ENCODE results near the gene FAM89A.

DNA sequence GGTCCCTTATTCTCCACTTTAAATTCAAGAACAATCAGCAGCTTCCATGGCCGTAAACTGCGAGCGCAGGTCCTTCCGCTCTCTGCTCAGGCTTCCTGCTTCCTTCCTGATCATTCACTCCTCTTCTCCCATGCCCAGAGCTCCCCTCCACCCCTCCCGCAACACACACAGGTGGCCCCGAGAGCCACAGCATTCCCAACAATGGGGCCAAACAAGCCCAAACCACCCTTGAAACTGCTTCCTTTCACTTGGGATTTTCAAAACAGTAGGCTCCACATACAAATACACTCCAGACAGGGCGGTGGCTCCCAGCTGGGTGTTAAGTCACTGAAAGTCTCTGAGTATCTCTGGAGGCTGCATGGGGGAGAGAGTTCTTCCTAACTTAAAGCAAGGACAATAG, 11.4 kb downstream of the FAM89A start:
- TF ChIP-seq TAF1 (IDR thresholded peaks at IDR 0.05; ENCODE audit: borderline replicate concordance, low read depth, low read length) (no peak), POLR2A (IDR thresholded peaks at IDR 0.05; ENCODE audit: low read depth, low read length) (no peak)

All from GM12892 (cell line).